HG02642 (cell line): Measurements from ENCODE around the gene TBXA2R.
A peak's percentile ranks its signal among the peaks of the same experiment; 100 is the strongest.
"Not testable (repeated sequence)": the region's sequence is repeated elsewhere in the genome, so short reads cannot be mapped to it uniquely, and the experiment has no call there.

Experiments used
- ATAC-seq: cut with Tn5 transposase; IDR thresholded peaks from one replicate; pipeline ENCODE4 v1.9.1; 2021; ENCODE audit warnings: mild to moderate bottlenecking; ENCODE audit not compliant: unreplicated experiment, poor library complexity

Gene TBXA2R

DNA sequence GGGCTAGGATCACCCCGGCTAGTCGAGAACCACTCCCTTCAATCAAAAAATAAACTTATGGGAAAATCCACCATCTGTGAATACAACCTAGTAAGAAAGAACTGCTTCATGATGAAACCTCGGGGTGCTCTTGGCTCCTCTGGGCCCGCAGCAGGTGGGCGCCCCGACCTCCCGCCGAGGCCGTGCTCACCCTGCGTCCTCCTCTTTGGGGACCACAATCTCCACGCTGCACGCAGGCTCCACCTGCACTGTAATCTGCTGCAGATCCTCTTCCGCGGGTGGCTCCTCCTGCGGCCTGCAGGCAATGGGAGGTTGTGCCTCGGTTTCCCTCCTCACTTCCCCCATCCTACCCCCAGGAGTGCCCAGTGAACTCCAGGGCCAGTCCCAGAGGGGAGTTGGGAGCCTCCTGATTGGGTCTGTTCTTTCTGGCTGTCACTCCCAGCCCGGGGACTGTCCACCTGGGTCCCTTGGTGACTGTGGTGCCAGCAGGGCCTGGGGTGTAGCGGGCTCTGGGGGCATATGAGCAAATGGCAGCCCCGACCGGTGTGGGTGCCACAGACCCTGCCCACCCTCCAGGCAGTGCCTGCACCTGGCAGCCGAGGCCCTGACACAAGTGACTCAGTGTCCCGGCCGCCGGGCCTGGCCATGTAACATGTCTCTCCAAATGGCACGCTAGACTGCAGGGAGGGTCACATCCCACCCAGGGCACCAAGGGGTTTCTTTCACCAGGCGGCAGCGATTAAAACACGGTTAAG lies 35.0 kb upstream of the TBXA2R start:
- ATAC-seq = no peak

DNA sequence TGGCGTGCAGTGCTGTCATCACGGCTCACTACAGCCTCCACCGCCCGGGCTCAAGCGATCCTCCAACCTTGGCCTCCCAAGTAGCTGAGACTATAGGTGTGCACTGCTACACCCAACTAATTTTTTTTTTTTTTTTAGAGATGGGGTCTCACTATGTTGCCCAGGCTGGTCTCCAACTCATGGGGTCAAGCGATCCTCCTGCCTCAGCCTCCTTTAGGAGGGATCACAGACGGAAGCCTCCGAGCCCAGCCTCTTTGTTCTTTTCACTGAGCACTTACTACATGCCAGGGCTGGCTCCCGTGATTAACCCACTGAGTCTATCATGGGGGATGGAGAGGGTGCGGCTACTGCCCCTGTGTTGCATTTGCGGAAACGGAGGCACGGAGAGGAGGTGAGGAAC lies 32.8 kb upstream of the TBXA2R start:
- no peak for ATAC-seq

- no peak for ATAC-seq
These were observed 31.8 kb upstream of the TBXA2R start for GRCh38 chr19:3638208-3639193.

DNA sequence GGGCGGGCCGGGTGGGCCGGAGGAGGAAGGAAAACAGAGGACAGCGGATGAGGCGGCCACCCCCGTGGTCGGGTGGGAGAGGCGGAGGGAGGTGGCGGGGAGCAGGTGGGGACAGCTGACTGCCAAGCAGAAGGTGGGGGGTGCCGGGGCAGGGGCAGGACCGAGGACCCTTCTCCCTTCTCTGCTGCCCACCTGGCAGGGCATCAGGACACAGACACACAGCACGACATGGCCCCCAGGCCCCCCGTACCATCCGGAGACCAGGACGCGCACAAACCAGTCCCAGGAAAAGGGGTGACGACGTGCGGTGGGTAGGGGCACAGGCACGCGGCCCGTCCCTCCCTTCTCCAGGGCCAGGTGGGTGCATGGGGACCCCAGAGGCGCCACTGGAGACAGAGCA lies 30.9 kb upstream of the TBXA2R start:
- no peak for ATAC-seq

DNA sequence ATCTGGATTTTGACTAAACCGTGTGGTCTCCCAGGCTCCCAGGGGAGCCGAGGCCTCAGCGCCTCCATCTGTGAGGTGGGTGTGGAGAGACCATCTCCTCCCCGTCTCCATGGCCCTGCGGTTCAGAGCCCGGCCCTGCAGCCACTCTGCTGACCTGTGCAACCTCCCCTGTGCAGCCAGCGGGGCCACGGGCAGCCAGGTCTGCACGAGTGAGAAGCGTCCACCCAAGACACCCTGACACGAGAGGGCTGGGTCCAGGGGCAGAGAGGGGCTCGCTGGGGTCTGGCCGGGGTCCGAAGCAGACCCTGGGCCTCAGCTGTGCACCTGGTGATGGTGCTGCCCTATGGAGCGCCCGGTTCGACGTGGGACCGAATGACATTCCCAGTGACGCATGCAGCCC lies 30.3 kb upstream of the TBXA2R start:
- no peak for ATAC-seq

DNA sequence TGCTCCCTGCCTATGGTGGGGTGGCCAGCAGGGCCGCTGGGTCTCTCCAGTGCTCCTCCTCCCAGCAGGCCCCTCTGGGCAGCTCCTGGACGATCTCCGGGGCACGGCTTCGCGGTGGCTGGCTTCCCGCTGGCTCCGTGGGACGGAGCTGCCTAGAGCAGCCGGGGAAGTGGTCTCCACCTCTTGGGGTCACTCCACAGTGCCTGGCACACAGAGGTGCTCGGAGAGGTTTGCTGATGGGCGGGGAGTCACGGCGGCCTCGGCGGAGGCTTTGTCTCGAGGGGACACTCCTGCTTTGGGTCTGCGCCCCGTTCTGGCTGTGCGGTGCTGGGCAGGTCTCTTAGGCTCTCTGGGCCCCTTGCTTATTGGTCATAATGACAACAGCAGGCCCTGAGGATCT lies 29.8 kb upstream of the TBXA2R start:
- ATAC-seq = no peak

DNA sequence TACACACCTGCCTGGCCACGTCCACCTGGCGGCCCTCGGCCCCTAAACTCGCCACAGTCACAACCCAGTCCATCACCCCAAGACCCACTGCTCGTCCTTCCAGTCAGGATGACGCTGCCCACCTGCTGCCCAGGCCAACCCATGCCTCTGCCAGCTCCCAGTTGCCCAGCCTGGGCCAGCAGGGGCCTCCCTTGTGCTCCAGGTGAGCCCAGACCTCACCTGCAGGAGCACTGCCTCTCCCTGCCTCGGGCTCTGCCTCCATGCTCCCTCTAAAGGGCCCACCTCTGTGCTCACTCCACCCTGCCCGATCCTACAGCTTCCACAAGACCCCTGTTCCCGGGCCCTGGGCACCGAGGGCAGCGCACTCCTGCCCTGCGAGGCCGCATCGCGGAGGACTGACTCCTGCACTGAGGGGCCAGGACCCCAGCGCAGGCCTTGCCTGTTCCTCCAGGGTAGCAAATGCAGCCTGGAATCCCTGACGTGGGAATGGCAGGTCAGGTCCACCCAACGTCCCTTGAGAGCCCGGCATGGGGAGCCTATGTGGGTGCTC lies 27.9 kb upstream of the TBXA2R start:
- ATAC-seq = no peak

GRCh38 chr19:3633559-3633988 lies 26.9 kb upstream of the TBXA2R start:
- no peak for ATAC-seq

- ATAC-seq = no peak
These were observed 26.3 kb upstream of the TBXA2R start for GRCh38 chr19:3632739-3633558.

DNA sequence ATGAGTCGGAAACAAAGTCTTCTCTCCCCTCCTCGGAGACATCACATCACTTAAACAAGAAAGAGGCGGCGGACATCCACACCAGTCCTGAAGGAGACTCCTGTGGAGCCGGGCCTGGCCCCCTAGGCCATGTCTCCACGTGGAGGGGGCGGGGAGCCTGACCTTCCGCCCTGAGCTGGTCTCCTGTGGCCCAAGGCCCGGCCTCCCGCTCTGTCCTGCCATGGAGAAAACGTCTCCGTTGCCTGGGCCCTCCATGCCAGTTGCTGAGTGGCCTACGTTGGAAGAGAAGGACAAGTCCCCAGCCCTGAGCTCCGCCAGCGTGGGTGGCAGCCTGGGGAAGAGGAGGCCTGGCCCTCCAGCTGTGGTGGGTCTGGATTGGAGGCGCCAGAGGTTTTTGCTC lies 25.4 kb upstream of the TBXA2R start:
- no peak for ATAC-seq

GRCh38 chr19:3631053-3631861 lies 24.6 kb upstream of the TBXA2R start:
- ATAC-seq = no peak

DNA sequence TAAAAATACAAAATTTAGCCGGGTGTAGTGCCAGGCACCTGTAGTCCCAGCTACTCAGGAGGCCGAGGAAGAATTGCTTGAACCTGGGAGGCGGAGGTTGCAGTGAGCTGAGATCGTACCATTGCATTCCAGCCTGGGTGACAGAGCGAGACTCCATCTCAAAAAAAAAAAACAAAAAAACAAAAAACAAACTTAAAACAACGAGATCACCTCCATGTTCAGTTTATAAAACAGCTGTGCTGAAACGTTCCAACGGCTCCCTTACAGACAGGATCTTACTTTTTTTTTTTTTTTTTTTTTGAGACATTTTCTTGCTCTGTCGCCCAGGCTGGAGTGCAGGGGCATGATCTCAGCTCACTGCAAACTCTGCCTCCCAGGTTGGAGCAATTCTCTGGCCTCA lies 22.1 kb upstream of the TBXA2R start:
- not testable (repeated sequence) for ATAC-seq

DNA sequence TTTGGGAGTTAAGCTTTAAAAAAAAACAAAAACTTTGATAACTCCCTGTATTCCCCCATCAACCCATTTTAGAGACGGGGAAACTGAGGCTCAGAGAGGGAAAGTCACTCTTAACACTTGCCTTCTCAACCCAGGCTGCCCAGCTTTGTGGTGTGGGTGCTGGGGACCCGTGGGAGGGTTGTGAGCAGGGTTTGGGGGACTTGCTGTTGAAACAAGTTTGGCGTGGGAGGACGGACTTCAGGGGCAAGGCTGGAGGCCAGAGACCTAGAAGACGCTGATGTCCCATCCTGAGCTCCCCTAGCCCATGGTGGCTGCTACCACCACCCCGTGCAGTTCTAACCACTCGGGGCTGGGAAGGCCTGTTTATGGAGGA lies 20.7 kb upstream of the TBXA2R start:
- ATAC-seq = no peak

DNA sequence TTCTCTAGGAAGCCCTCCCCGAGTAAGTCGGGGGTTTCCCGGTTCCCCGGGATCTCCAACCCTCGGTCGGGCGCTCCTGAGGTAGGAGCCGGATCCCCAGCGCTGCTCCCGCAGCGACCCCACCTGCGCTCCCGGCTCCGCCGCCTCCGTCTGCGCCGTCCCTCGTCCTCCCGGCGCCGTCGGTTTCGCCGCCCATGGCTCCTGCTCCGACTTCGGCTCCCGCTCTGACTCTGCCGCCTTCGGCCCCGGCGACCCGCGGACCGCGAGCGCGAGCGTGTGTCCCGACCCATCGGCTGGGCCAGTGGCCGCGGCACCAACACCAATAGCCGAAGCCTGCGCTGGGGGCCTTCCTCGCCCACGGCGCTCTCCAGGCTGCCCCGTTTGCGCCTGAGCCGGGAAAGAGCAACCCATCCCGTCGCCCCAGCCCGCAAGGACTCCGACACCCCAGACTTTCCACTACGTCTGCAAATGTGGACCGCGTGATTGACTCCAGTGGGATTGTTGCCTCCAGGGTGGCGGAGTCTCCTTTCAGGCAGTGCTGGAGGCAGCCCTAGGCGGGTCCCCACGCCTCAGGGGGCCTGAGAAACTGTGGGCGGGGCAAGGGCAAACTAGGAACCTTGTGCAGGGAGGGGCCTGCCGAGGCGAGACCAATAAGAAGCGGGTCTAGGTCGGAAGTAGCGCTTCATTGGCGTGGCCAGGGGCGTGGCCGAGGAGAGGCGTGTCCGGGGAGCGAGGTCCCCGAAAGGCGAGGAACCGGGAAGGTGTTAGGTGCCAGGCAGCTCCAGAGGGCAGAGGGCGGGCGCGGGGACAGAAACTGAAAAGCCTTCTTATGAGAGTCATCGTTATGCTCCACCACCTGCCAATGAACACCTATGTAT lies 20.0 kb upstream of the TBXA2R start, which contains the start of gene CACTIN:
CACTIN (minus strand) TSS at position 318 of the 878 bp plus-strand sequence; CDS start at position 290, 28 bp downstream.
- peak; percentile 88 for ATAC-seq

DNA sequence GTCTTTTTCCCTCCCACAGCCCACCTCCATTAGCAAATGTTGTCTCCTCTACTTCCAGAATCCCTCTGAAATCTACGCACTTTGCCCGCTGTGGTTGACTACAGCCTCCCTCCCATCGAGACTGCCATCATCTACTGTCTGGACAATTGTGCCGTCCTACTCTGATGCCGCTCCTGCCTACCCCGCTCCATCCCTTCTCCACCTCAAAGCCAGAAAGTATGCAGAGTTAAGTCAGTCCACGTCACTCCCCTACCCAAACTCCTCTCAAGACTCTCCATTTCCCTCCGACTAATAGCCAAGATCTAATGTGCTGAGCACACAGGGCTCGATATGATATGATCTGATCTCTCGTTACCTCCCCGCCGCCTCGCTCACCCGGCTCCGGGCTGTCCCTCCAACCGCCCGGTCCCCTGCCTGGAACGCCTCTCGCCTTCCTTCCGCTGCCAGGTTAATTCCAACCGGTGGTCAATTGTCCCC lies 19.4 kb upstream of the TBXA2R start:
- ATAC-seq = peak; percentile 9

GRCh38 chr19:3623716-3624115 lies 17.0 kb upstream of the TBXA2R start:
- ATAC-seq = no peak

GRCh38 chr19:3622224-3622623 lies 15.5 kb upstream of the TBXA2R start:
- ATAC-seq = no peak

DNA sequence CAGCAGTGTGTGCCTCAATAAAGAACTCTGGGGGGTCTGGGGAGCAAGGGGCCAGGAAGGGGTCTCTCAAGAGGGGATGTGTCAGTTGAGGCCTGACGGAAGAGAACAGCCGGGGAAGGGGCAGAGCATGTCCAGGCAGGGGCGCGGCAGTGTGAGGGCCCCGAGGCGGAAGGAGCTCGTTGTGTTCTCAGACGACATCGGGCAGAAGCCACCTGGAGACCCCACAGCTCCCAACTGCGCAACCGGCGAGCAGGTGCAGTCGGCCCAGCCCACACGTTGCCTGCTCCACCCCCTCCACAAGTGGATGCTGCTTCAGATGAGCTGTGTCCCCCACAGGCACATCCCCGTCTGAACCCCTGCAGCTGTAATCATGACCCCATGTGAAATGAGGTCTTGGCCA lies 15.0 kb upstream of the TBXA2R start:
- no peak for ATAC-seq
